ENCODE data around the gene BTBD17. TPM values are rescaled to one million over a fixed set of nuclear protein-coding genes. Genes with fewer than 3 reads are reported as not detected.

The BTBD17 gene
- total and polyA plus RNA-seq, 10 of the 15 experiments (the other 5 are each of a cell fraction or from before 2014, with no cell fraction given): not detected

GRCh38 chr17:74318391-74318790 lies 43.3 kb downstream of the BTBD17 start:
- in situ Hi-C loops (cut with MboI): no loop called here

More at GRCh38 chr17:74318391-74318790, 43.3 kb downstream of the BTBD17 start:
- no peaks in the 10 kb centered on the region for H3K36me3 ChIP-seq (ENCODE audit: control insufficient read depth in 2 of 2, insufficient read depth in 2 of 2, low read length in 1 of 2)
- H3K9me3 ChIP-seq (replicated peaks; ENCODE audit: control insufficient read depth, insufficient read depth, low read length): no peaks in the 10 kb centered on the region
- no peak for ATAC-seq
- ChIA-PET RAD21 (ENCODE audit: unreplicated experiment) (interaction anchor here (0.6 kb wide), 1 partner anchor 35 kb away, joined by 7 read pairs; no protein-coding TSS in a partner anchor), SMC1A (ENCODE audit: uncharacterized antibody, unreplicated experiment) (no interaction called here), CTCF (no interaction called here), POLR2A (no interaction called here)
- intact Hi-C loops (cut with micrococcal nuclease; ENCODE audit: unreplicated experiment): no loop called here
- H4K20me1 ChIP-seq (ENCODE audit: control insufficient read depth, insufficient read depth): no peaks in the 10 kb centered on the region
- H3K4me3 ChIP-seq: no peak overlapping the region
- no peaks in the 10 kb centered on the region for H3K4me1 ChIP-seq (ENCODE audit: control insufficient read depth, insufficient read depth, low read length)
- no peak overlapping the region for H3K9ac ChIP-seq (ENCODE audit: control insufficient read depth, insufficient read depth, low read length)
- H2AFZ ChIP-seq (ENCODE audit: control insufficient read depth, low read depth, low read length): no peak overlapping the region
- WGBS (ENCODE audit: insufficient coverage, insufficient replicate concordance, low lambda C conversion rate, missing lambda C conversion rate): 57% methylated on average over 10 of the region's 10 CpGs
- no peak for FAIRE-seq
- no peak overlapping the region for H3K4me2 ChIP-seq (ENCODE audit: control insufficient read depth, insufficient read depth)
- TF ChIP-seq NR2F1 (conservative IDR thresholded peaks at IDR 0.05) (no peak), NFYA (IDR thresholded peaks at IDR 0.05; ENCODE audit: borderline replicate concordance, low read depth, low read length) (no peak), ZNF592 (IDR thresholded peaks at IDR 0.05) (no peak), TCF3 (IDR thresholded peaks at IDR 0.05; ENCODE audit: borderline replicate concordance, insufficient read depth, low read depth, low read length) (0 out of 2 replicates have a peak, but pooled peaks have one; percentile 34), SMAD1 (IDR thresholded peaks at IDR 0.05; ENCODE audit: low read depth, partially characterized antibody) (no peak), RUNX3 (IDR thresholded peaks at IDR 0.05; ENCODE audit: low read length) (no peak), BACH1 (IDR thresholded peaks at IDR 0.05; ENCODE audit: borderline replicate concordance) (no peak), DPF2 (IDR thresholded peaks at IDR 0.05) (no peak), CREM (IDR thresholded peaks at IDR 0.05; ENCODE audit: low read depth) (no peak), ZNF274 (IDR thresholded peaks at IDR 0.05; ENCODE audit: insufficient read depth, insufficient read length) (no peak)
- TF ChIP-seq, protein P1, sequence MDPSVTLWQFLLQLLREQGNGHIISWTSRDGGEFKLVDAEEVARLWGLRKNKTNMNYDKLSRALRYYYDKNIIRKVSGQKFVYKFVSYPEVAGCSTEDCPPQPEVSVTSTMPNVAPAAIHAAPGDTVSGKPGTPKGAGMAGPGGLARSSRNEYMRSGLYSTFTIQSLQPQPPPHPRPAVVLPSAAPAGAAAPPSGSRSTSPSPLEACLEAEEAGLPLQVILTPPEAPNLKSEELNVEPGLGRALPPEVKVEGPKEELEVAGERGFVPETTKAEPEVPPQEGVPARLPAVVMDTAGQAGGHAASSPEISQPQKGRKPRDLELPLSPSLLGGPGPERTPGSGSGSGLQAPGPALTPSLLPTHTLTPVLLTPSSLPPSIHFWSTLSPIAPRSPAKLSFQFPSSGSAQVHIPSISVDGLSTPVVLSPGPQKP (IDR thresholded peaks at IDR 0.05; ENCODE audit: low read depth, low read length): no peak
- TF ChIP-seq, protein P2, sequence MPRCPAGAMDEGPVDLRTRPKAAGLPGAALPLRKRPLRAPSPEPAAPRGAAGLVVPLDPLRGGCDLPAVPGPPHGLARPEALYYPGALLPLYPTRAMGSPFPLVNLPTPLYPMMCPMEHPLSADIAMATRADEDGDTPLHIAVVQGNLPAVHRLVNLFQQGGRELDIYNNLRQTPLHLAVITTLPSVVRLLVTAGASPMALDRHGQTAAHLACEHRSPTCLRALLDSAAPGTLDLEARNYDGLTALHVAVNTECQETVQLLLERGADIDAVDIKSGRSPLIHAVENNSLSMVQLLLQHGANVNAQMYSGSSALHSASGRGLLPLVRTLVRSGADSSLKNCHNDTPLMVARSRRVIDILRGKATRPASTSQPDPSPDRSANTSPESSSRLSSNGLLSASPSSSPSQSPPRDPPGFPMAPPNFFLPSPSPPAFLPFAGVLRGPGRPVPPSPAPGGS (IDR thresholded peaks at IDR 0.05; ENCODE audit: borderline replicate concordance, insufficient read depth, low read depth, low read length, poor library complexity, severe bottlenecking): peak; percentile 94
- TF ChIP-seq, protein P3, sequence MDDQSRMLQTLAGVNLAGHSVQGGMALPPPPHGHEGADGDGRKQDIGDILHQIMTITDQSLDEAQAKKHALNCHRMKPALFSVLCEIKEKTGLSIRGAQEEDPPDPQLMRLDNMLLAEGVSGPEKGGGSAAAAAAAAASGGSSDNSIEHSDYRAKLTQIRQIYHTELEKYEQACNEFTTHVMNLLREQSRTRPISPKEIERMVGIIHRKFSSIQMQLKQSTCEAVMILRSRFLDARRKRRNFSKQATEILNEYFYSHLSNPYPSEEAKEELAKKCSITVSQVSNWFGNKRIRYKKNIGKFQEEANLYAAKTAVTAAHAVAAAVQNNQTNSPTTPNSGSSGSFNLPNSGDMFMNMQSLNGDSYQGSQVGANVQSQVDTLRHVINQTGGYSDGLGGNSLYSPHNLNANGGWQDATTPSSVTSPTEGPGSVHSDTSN (IDR thresholded peaks at IDR 0.05; ENCODE audit: insufficient replicate concordance, low read depth, low read length): peak; percentile 40
- BruUV-seq (replicated peaks): no TSS peak
- H3K27me3 ChIP-seq (replicated peaks in 1 of 2; ENCODE audit: control insufficient read depth in 2 of 2, insufficient read depth in 2 of 2, low read length in 1 of 2): peaks cover 0 to 4% of the 10 kb centered on the region in 2 experiments; a peak in 2 of 4 replicates
- no peak for DNase-seq (ENCODE audit: low read depth, low spot score)
- H3K27ac ChIP-seq (ENCODE audit: control insufficient read depth, insufficient read depth): no peak overlapping the region
- no peaks in the 10 kb centered on the region for H3K79me2 ChIP-seq (ENCODE audit: control insufficient read depth, insufficient read depth, low read length)

All from GM12878 (cell line).